ENCODE results near the gene CREM.

The CREM gene

DNA sequence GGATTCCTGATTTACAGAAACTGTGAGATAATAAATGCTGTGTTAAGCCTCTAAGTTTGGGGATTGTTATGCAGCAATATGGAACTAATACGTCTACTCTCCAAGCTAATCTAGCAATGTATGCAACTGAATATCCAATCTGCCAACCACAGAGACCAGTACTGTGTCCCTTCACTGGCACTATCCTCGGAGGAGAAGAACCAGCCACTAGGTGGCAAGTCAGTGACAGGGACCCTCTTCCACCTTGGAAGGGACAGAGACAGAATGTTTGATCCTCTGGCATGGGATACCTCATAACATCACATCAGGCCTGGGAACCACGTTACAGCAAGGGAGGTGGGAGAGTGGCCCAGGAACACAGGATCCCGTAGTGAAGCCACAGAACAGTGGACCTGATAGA is 96.4 kb downstream of the CREM start:
- DNase-seq, result no peak

DNA sequence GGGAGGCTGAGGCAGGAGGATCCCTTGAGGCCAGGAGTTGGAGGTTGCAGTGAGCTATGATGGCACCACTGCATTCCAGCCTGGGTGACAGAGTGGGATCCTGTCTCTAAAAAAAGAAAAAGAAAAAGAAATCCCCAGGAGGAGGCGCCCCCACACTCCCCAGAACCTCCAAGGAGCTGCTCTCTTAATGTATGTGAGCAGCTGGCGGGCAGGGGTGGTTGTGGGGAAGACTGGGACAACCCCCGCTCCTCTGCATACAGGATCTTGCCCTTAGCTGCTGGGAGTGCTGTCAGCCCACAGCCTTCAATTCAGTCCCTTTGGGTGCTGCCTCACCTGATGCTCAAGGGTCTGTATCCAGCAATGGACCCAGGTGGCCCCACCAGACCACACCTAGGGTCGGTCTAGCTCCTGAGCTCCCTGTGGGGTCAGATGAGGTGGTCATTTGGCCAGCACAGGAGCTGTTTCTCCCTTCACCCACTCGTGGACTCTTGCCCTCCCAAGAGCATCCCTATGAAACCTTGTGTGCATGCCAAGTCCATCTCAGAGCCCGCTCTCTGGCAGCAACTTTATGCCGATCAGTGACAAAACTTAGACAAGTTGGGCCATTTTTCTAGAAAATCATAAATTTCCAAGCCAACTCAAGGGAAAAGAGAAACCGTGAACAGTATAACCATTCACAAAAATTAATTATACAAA is 97.5 kb downstream of the CREM start:
- DNase-seq, result no peak

DNA sequence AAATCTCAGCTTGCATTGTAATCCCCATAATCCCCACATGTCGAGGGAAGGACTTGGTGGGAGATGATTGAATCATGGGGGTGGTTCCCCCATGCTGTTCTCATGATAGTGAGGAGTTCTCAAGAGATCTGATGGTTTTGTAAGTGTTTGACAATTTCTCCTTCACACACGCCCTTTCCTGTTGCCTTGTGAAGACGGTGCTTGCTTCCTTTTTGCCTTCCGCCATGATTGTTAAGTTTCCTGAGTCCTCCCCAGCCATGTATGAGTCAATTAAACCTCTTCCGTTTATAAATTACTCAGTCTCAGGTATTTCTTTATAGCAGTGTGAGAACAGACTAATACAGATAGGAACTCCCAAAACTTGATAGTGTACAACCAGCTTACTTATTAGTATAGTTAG is 98.6 kb downstream of the CREM start:
- DNase-seq, result no peak

DNA sequence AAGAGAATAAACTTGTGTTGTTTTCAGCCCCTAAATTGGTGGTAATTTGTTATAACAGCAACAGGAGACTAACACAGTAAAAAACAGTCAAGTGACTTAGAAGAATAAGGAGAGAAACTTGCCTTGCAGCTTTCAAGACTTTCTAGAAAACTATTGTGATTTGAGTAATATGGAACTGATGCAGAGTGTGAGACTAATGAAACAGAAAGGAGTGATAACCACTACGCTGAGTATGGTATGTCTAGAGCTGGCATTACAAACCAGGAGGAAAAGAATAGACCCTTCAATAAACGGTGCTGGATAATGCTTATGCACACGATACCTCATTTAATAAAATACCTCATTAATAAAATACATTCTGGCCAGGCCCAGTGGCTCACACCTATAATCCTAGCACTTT is 99.9 kb downstream of the CREM start:
- DNase-seq, result no peak

DNA sequence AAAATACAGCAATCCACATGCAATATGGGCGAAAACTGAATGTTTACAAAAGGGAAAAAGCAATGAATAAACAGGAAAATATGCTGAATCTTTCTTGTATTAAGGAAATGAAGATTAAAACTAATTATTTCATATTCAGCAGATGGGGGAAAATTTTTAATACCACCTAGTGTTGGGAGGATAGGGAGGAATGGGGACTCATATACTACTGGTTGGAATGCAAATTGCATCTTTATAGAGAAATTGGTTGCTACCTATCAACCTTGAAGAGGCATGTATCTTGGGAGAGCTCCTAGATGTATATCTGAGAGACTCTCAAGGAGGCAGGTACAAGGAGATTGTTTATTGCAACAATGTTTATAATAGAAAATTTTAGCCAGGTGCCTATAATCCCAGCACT is 101.4 kb downstream of the CREM start:
- no peak for DNase-seq

DNA sequence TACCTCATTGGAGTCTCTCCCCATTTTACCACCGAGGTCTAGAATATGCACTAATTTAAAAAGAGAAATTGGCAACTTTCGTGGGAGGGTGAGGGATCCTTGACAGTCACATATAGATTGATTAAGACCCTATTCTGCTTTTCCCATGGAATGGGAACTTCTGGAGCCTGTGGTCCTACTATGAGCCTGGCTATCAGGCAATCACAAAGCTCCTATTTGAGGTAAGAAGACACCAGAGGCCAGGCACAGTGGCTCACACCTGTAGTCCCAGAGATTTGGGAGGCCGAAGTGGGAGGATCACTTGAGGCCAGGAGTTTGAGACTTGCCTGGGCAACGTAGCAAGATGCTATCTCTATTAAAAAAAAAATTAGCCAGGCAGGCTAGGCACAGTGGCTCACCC is 105.0 kb downstream of the CREM start:
- no peak for DNase-seq

DNA sequence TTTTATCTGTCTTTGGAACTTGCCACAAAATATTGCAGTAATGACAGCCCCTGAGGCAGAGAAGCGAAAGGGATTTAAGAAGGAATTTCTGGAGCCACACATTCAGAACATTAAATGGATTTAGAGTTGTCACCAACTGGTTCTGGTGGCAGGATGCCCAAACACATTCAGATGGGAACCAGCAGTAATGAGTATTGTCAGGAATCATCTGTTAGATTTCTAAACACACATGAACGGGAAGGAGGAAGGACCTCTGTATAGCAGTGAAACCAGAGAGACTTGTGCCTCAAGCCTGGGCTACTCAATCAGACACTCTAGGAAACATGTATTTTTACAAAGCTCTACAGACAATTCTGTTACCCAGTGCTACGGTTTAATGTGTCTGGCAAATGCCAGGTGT is 105.9 kb downstream of the CREM start:
- no peak for DNase-seq

DNA sequence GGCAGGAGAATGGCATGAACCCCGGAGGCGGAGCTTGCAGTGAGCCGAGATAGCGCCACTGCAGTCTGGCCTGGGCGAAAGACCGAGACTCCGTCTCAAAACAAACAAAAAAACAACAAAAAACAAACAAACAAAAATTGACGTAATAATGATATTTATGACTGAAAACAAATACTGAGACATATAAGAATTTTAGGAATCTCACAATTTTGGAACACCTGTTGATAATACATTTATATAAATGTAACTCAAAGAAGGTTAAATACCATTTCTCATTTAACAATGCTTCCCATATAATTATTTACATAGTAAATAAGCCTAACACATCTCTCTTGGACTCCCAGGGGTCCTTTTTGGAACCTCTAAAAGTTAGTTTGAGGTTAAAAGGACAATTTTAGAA is 107.4 kb downstream of the CREM start:
- DNase-seq, result no peak

DNA sequence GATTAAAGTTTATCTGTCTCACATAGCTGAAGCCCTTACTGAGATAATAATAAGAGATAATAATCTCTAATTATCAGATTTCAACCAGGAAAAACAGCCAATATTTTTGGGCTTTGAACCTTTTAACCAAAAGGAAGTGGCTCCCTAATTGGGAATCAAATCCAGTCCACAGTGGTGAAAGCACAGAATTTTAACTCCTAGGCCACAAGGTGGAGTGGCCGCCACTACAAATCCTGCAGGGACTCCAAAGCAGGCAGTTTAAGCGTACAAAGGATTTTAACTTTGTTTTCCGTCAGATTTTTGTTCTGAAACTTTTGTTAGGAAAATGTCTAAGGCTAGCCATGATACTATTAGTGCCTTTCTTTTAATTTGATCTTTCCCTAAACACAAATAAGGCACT is 110.1 kb downstream of the CREM start:
- DNase-seq, result no peak

DNA sequence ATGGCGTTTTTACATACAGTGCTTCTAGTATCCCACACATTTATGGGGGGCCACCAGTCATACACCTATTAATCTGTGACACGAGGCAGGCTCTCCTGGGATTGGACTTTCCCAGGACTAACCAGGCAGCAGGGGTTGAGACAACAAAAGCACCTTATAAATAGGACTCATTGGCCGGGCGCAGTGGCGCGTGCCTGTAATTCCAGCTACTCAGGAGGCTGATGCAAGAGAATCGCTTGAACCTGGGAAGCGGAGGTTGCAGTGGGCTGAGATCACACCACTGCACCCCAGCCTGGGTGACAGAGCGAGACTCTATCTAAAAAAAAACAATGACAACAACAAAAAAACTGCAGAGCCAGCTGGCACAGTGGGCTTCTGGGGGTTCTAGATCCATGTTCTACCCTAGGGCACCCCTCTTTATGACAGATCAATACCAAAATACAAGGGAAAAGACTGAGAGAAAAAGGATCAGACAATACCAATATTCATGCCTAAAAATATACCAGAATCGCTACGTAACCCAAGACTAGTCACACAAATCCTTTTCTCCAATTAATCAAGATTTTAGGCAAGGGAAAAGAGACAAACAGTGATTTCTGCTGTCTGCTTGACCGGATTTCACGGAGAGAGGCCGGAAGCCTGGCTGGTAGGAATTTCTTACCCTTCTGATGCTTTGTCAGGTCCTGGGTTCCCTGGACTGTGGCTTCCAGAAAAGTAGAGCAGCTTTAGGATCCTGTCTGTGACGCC is 111.3 kb downstream of the CREM start:
- no peak for DNase-seq

DNA sequence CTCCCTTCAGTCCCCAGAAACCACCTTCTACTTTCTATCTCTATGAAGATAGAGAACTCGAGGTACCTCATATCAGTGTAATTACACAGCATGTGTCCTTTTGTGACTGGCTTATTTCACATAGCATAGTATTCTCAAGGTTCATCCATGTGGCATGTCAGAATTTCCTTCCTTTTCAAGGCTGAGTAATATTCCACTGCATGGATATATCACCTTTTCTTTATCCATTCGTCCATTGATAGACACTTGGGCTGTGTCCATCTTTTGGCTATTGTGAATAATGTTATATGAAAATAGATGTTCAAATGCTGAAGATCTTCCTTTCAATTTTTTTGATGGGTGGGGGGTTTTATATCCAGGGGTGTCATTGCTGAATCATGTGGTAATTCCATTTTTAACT is 117.9 kb downstream of the CREM start:
- DNase-seq, result no peak

DNA sequence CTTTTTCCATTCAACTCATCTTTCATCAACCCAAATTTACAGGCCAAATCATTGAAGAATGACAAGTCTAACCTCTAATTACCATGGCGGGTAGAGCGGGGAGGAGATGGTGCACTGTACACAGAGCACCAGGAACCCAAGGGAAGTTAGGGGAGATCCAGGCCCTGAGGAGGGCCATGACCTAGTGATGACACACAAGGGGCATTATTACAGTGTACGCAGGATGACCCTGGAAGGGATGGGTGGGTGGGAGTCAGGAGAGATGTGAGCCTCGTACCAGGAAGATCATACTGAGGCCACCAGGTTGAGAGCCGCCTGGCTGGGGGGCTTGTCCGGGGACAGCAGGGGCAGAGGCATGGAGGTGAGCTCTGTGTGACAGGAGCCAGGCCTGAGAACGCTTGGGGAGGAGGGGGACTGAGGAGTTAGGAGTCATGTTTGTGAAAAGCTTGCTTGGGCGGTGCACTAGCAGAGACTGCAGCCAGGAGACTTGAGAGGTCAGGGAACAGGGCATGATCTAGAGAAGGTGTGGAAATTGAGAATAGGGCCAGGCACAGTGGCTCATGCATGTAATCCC is 120.2 kb downstream of the CREM start:
- DNase-seq, result no peak

DNA sequence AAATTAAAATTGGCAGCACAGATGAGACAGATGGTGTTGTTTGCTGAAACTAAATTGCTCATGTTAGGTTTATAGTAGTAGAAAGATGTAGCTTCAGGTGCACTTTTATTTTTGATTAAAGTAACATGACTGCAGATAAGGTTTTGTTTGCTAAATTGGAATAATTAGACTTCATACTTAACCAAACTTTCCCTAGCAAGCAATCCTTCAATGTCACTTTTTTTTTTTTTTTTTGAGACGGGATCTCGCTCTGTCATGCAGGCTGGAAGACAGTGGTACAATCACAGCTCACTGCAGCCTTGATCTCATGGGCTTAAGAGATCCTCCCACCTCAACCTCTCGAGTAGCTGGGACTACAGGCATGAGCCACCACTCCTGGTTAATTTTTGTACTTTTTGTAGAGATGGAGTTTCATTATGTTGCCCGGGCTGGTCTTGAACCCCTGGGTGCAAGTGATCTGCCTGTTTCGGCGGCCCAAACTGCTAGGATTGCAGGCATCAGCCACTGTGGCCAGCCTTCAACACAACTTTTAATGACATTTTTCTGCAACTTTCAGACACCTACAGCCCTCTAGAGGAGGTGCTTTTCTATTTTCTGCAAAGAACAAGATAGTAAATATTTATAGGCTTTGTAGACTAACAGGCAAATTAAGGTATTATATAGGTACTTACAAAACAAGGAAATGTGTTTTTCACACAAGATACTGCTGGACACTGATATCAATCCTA is 124.9 kb downstream of the CREM start:
- DNase-seq, result no peak

DNA sequence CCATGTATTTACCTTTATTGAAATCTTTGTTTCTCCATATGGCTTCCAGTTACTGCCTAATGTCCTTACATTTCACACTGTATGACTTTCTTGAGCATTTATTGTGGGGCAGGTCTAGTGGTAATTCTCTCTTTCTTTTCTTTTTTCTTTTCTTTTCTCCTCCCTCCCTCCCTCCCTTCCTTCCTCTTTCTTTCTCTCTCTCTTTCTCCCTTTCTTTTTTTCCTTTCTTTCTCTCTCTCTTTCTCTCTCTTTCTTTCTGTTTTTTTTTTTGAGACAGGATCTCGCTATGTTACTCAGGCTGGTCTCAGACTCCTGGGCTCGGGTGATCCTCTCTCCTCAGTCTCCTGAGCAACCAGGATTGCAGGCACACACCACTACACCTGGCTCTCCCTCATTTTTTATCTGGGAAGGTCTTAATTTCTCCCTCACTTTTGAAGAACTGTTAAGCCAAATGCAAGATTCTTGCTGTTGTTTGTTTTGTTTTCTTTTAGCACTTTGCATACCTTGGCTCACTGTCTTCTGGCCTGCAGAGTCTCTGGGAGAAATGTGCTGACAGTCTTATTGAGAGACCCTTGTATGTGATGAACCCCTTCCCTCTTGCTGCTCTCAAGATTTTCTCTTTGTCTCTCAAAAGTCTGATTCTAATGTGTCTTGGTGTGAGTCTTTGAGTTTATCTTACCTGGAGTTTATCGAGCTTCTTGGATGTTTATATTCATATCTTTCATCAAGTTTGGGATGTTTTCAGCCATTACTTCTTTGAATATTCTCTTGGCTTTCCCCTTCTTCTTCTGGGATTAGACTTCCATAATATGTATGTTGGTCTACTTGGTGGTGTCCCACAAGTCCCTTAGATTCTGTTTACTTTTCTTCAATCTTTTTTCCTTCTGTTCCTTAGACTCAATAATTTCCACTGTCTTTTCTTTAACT is 130.7 kb downstream of the CREM start:
- no peak for DNase-seq

DNA sequence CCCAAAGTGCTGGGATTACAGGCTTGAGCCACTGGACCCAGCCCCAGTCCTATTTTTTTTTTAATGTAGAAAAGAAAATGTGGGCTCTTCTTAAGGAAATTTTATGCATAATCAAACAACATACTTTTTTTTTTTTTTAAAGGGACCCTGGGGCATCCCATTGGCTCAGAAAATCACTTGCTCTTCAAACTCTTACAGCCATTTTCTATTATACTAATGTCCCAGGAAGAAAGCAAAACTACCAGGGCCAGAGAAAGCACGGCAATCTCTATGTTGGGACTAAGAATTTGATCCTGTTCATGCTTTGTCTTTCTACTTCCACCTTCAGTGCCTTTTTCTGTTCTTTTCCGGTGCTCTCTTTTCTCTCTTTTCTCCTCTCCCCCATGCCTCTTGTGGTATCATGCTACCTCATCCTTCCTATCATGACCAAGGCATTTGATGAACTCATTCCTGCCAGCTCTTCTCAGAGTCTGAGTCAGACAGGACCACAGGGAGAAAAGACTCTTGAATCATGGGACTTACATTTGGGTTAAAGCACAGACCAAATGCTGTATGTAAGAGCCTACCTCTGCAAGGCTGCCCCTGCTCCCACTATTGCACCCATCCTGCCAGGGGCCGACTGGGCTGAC is 133.2 kb downstream of the CREM start:
- no peak for DNase-seq

DNA sequence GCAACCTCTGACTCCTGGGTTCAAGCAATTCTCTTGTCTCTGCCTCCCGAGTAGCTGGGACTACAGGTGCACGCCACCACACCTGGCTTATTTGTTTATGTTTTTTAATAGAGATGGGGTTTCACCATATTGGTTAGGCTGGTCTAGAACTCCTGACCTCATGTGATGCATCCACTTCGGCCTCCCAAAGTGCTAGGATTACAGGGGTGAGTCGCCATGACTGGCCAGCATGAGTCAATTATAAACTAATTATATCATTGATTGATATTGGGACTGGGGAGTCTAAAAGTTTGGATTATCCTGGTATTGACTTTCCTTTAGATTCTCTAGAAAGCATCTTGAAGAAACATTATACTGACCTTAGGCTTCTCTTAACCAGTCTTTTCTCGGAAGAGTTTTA is 135.8 kb downstream of the CREM start:
- DNase-seq, result no peak

All from stimulated activated CD4-positive, alpha-beta T cell treated with anti-CD3 and anti-CD28 coated beads, Interleukin-2, amount 100 ng/mL, for 24 hours (primary cell).